GM21717 (cell line): Measurements from ENCODE around the gene STK11.
"Not testable (repeated sequence)": the region's sequence is repeated elsewhere in the genome, so short reads cannot be mapped to it uniquely, and the experiment has no call there.

Source experiments
- ATAC-seq: cut with Tn5 transposase; IDR thresholded peaks from one replicate; pipeline ENCODE4 v1.9.1; 2021; ENCODE audit warnings: mild to moderate bottlenecking, moderate library complexity; ENCODE audit not compliant: unreplicated experiment

STK11 gene

DNA sequence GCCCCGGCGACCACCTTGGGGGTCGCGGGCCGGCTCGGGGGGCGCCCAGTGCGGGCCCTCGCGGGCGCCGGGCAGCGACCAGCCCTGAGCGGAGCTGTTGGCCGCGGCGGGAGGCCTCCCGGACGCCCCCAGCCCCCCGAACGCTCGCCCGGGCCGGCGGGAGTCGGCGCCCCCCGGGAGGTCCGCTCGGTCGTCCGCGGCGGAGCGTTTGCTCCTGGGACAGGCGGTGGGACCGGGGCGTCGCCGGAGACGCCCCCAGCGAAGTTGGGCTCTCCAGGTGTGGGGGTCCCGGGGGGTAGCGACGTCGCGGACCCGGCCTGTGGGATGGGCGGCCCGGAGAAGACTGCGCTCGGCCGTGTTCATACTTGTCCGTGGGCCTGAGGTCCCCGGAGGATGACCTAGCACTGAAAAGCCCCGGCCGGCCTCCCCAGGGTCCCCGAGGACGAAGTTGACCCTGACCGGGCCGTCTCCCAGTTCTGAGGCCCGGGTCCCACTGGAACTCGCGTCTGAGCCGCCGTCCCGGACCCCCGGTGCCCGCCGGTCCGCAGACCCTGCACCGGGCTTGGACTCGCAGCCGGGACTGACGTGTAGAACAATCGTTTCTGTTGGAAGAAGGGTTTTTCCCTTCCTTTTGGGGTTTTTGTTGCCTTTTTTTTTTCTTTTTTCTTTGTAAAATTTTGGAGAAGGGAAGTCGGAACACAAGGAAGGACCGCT lies 729 bp downstream of the STK11 start:
- ATAC-seq: no peak

DNA sequence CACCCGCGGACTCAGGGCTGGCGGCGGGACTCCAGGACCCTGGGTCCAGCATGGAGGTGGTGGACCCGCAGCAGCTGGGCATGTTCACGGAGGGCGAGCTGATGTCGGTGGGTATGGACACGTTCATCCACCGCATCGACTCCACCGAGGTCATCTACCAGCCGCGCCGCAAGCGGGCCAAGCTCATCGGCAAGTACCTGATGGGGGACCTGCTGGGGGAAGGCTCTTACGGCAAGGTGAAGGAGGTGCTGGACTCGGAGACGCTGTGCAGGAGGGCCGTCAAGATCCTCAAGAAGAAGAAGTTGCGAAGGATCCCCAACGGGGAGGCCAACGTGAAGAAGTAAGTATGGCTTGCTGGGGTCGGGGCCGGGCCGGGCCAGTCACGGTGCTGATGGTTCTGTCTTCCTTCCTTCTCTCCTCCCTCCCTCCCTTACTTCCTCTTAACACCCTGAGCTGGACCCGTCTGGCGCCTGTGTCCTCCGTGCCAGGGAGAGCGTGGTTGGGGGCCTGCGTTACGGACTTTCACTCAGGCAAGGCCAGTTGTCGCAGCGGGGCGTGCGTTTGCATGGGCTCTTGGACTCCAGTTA lies 1.4 kb downstream of the STK11 start:
- ATAC-seq: no peak

DNA sequence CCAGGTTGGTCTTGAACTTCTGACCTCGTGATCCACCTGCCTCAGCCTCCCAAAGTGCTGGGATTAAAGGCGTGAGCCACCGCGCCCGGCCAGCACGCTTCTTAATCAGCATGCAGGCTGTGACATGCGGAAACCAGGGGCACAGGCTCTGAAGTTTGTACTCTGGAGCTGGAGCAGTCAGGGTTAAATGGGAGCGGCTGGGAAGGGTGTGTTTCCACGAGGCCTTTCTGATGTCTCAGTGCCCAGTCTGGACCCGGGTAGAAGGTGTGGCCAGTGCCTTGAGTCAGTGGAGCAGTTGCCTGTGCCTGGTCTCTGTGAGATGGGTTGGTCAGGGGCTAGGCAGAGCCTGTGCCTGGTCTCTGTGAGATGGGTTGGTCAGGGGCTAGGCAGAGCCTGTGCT lies 3.3 kb downstream of the STK11 start:
- ATAC-seq: not testable (repeated sequence)

DNA sequence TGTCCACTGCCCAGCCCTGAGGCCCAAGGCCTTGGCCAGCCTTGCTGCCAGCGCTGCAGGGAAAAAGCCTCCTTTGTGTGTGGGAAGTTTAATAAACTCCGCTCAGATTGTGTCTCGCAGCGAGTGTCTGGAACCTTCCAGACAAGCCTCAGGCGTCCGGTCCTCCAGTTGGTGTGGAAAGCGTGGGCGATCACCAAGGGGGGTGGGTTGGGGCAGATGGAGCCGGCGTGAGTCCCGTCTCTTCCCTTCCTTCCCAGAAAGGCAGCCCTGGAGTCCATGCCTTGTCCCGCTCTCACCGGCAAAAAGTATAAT lies 4.6 kb downstream of the STK11 start:
- no peak for ATAC-seq

DNA sequence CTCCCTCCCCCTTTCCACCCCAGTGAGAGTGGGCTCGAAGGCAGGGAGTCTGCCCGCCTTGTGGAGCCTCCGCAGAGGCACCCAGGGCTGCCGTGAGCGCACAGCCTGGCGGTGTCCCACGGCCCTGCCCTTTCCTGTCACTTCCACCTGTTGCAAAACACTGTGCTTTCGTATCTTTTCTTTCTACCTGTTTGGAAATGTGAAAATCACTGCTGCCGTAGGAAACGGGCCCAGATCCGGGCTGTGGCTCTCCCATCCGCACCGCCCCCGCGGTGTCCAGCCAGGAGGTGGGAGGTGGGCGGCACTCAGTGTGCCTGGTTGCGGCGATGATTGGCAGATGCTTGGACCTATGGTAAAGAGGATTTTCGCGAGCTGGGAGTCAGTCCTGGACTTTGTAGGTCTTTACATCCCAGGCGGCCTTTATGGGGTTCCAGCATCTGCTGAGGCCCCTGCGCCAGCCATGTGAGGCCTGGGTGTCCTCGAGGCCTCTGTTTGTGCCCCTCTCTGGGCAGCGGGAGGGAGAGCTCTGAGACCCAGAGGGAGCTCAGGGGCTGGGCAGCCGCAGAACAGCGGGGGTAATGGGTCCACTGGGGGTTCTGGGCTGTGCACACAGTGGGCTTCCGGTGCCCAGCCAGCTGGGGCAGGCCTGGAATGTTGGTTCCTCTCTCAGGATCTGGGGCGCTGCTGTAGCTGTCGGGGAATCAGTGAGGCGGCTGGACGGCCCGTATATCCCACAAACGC lies 6.1 kb downstream of the STK11 start:
- ATAC-seq: no peak

DNA sequence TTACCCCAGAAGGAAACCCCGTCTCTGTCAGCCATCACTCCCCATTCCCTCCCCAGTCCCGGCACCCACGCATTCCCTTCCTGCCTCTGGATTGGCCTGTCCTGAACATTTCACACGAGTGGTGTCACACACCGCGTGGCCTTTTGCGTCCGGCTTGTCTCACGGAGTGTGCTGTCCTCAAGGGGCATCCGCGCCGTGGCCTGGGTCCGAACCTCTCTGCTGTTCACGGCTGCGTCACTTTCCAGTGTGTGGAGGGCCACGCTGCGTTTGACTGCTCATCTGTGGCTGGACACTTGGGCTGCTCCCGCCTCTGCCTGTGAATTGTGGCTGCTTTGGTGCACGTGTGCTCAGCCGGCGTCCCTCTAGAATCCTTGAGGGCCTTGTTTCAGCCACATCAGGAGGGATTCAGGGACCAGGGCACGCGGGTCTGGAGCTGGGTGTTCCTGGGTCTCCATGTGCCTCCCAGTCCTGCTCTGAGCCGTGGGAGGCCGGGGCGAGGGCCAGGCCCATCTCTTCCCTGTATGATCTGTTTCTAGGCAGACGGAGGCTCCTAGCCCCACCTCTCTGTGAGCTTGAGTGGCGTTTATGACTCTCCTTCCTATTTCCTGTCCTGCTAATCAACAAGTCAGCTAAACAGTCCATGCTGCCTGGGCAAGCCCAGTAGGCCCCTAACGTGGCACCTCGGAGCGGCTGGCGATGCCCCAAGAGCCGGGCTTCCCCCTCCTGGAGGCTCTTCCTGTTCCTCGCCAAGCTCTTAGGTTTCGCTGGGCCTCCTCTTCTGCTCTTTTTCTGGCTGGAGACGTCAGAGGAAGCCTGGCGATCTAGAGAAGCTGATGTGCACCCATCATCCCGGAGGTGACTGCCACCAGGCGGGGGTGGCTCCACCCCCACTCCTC lies 8.1 kb downstream of the STK11 start:
- no peak for ATAC-seq

DNA sequence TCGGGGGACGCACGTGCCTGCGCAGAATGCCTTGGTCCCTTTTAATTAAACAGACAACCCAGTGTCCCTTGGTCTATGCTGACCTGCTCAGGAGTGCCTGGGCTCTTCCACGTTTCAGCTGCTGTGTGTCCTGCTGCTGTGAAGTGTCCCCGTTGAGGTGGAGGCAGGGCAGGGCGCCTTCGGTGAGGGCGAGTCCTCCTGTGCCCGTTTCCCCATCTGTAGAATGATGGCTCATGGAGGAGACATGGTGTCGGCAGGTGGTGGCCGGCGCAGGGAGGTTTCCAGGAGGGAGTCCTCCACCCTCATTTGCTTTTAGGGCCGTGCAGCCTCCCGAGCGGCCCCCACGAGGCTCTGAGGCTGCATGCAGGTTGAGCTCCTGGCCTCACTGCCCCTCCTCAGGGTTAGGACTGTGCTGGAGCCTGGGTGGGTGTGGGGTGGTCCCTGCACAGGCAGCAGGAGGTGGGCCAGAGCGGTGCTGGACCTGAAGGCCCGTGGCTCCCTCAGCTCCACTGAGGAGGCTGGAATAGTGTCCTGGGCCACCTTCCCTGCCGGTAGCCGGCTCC lies 8.8 kb downstream of the STK11 start:
- no peak for ATAC-seq

DNA sequence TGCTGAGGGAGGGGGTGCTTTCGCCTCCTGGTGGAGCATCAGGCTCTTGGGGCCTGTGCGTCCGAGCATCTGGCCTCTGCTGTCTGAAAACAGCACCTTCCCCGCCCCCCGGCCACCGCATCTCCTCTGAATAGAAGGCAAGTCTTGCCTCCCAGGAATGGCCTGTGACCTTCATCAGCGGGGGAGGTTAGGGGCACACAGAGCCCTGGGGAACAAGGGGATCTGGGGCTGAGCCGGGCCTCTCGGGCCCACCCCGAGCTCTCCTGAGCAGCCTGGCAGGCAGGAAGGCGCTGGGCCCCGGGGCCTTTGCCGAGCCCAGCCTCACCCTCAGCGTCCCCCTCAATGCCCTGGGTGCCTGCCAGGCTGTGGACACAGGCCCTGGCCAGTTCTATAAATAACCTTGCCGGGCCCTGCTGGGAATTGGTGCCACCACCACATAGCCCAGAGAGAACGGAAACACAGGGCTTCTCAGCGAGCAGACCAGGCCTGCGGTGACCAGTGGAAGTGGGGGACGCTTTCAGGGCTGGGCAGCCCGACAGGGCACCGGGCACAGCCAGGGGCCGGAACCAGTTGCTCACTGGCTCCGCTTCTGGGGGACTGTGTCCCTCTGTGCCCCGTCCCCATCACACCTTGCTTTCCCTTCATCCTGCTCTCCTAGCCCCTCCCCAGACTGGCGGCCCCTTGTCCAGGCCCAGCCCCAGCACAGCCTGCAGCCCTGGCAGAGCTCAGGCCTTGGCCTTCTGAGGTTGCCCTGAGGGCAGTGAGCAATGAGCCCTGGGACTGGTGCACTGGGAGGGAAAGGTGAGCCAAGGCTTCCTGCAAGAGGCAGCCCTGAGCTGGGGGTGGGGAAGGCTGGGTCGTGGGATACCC lies 9.5 kb downstream of the STK11 start:
- no peak for ATAC-seq

DNA sequence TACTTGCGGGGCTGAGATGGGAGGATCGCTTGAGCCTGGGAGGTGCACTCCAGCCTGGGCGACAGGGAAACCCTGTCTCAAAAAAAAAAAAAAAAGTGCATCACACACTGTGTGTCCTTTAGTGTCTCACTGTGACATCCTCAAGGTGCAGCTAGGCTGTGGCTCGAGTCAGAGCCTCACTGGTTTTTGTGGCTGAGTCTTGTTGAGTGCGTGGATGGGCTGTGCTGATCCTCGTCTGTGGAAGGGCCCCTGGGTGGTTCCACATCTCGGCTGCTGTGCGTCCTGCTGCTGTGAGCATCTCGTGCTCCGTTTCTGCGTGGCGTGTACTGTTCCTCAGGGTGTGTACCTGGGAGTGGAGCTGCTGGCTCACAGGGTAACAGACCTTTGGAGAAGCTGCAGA lies 11.2 kb downstream of the STK11 start:
- ATAC-seq: no peak

DNA sequence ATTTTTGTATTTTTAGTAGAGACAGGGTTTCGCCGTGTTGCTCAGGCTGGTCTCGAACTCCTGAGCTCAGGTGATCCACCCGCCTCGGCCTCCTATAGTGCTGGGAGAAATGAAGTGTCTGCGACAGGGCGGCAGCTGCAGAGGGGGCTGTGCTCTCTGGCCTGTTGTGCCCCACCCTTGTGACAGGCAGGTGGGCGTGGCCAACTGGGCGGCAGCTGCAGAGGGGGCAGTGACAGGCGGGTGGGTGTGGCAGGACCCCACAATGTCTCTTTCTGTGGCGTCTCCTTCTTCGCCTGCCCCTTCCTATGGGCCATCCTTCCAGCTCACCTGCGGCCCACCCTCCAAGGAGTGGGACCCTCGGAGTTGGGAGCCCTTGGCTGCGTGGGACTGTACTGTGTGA lies 11.8 kb downstream of the STK11 start:
- no peak for ATAC-seq

DNA sequence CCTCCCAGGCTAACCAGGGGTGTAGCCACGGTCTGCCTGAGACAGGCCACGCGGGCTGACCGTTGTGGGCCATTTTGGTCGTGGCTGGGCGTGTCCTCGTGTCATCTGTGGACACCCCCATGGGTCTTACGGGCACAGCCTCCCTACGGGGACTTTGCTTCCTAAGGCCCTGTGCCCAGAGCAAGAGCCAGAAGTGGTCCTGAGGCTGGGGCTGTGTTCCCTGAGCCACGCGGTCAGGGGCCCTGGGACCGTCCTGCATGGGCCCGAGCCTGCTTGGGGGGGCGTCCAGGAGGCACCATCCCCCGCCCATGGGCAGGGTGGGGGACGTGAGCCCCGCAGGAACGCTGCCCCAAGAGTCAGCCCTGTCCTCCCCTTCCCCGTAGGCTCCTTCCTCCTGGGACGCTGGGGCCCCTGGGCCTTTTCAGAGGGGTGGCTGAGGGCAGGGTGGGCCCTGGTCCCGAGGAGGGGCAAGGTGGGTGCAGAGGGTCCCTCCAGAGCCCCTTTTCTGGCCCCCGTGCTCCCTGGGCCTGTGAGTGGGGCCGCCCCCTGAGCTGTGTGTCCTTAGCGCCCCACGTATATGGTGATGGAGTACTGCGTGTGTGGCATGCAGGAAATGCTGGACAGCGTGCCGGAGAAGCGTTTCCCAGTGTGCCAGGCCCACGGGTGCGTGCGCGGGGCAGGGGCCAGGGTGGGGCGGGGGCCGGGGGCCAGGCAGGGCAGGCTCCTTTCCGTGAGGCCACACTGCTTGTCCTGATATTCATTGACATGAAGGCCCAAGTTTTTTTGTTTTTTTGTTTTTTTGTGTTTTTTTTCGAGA lies 13.4 kb downstream of the STK11 start:
- no peak for ATAC-seq

DNA sequence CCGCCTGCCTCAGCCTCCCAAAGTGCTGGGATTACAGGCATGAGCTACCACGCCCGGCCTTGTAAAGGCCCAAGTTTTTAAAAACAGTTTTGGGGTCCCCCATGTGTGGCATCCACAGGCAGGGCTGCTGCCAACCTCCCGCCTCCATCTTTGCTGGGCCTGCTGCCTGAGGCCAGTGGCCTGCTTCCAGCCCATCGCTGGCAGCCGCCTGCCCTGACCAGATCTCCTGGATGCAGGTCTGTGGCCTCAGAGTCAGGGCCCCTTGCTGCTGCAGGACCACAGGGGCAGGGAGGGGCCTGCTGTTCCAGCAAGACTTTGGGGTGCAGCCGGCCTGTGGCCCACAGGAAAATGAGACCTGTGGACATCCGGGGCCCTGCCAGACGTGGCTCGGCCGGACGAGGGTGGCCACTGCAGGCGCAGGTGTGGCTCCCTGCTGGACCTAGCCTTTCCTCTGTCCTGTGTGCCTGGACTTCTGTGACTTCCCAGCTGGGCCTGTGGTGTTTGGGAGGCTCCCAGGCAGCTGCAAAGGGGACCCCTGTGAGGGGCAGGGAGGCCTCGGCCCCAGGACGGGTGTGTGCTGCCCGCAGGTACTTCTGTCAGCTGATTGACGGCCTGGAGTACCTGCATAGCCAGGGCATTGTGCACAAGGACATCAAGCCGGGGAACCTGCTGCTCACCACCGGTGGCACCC lies 14.4 kb downstream of the STK11 start:
- no peak for ATAC-seq

DNA sequence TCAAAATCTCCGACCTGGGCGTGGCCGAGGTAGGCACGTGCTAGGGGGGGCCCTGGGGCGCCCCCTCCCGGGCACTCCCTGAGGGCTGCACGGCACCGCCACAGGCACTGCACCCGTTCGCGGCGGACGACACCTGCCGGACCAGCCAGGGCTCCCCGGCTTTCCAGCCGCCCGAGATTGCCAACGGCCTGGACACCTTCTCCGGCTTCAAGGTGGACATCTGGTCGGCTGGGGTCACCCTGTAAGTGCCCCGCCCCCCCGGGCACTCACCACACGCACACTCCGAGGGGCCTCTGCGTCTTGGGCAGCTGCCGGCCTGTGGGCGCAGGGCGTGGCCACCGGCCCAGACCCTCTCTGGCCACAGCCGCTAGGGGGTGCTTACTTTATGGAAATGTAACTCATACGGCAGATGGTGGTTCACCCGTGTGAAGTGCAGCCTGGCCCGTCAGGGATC lies 14.9 kb downstream of the STK11 start:
- ATAC-seq: no peak

DNA sequence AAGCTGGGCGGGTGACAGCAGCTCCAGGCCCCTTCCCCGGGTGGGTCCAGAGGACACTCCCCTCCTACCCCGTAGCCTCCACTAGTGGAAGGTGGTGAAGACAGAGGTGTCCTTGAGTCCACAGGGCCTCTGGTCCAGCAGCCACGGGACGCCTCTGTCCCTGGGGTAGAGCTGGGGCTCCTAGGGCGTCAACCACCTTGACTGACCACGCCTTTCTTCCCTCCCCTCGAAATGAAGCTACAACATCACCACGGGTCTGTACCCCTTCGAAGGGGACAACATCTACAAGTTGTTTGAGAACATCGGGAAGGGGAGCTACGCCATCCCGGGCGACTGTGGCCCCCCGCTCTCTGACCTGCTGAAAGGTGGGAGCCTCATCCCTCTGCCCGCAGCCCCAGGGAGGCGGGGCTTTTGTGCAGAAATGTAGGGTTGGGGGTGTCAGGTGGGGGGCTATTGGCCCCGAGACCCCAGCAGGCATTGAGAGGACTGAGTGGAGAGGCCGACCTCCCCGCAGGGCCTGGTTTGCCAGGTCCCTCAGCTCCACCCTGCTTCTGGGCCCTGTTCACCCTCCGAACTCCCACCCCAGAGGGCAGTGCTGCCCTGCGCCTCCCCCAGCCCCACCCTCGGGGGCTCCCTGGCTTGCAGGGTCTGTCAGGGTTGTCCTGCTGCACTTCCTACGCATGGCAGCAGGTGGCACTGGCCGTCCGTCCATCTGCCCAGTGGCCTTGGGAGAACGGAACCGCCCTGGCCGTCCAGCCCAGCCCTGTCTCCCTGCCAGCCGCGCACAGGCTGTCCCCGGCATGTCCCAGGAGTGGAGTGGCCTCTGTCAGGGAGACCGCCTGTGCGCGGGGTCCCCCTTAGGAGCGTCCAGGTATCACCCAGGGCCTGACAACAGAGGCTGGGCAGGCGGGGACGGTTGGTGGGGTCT lies 15.7 kb downstream of the STK11 start:
- ATAC-seq: no peak

DNA sequence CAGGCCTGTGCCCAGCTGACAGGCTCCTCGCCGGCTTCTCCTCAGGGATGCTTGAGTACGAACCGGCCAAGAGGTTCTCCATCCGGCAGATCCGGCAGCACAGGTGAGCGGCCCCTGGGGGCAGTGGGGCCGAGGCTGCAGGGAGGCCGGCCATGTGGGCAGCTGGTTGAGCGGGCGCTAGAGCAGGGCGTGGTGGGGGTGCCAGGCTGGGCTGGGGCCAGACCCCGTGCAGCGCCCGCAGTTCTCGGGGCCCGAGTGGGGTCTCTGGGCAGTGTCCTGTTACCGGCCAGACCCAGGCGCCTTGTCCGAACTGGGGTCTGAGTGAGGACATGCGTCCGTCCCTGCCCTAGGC lies 16.3 kb downstream of the STK11 start:
- no peak for ATAC-seq

DNA sequence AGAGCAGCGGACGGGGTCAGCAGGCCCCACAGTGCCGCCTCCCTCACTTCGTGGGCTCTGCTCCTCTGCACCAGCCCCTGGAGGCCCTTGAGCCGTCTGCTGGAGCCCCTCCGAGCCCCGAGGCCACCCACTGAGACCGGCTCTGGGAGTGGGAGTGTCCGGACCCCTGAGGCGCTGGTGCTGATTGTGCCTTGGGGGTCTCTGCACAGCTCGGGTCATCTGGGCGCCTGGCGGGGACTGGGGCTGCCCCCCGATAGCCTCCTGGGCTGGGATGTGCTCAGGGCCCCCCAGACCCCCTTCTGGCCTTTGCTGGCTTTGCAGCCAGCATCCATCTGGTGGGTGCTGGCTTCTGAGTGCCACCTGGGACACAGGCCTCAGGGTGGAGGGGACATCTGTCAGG lies 16.8 kb downstream of the STK11 start:
- no peak for ATAC-seq

DNA sequence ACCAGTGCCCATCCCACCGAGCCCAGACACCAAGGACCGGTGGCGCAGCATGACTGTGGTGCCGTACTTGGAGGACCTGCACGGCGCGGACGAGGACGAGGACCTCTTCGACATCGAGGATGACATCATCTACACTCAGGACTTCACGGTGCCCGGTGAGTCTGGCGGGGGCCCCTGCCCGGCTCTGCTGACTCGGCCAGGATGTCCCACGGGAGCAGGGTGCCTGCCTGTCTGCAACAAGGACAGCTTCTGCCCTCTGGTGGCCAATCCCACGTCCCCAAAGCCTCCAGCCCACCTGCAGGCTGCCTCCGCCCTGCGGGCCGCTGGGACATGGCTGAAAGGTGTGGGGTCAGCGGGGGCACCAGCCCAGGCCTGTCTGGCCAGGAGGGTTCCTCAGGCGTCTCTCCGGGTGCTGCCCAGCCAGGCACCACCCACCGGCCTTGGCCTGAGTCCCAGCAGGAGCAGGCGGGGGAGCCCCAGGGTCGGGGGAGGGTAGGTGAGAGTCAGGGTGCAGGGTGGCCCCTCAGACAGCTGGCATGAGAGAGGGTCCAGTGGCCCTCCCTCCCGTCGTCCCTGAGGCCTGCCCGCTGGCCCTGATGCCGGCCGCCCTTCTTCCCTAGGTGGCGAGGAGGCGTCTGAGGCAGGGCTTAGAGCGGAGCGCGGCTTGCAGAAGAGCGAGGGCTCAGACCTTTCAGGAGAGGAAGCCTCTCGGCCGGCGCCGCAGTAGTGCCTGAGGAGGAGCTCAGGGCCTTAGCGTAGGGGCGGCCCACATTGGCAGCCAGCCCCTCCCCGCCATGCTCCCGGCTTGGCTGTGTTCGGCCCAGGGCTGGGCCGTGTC lies 17.7 kb downstream of the STK11 start:
- no peak for ATAC-seq
